CD1c-positive myeloid dendritic cell (primary cell): ENCODE data around the gene USH2A.
"Not testable (repeated sequence)": the region's sequence is repeated elsewhere in the genome, so short reads cannot be mapped to it uniquely, and the experiment has no call there.

ENCODE experiments used
- DNase-seq: peaks from one replicate; pipeline ENCODE4 v3.0.0-alpha.2; 2016; ENCODE audit errors: extremely low spot score

USH2A gene

DNA sequence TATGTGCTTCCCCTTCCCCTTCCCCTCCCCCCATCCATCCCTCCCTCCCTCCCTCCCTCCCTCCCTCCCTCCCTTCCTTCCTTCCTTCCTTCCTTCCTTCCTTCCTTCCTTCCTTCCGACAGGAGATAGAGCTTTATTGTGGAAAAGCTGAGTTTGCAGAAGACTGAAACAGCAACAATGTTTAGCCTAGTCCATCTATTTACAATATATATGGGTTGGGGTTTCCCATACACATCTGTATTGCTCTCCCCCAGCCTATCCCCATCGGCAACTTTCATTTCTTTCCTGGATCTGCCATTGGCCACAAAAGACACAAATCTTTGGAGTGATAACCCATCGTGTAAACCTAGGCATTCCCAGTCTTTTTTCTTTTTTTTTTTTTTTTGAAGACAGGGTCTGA lies 222.3 kb downstream of the USH2A start:
- no peak for DNase-seq

DNA sequence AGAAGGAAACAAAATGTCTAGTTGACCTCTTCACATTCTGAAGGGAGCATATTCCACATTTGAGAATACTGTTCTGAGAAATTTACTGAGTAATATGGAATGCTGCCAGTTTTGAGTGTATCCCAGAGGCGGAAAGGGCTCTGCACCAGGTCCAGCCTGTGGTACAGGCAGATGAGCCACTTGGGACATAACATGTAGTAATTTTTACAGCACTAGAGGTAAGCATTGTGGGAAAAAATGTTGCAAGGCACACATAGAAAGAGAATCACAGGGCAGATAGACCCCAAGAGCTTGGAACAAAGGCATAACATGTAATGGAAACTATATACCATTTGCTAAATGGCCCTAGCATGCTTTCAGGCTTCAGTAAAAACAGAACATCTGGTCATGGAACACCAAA lies 228.5 kb downstream of the USH2A start:
- DNase-seq: no peak

DNA sequence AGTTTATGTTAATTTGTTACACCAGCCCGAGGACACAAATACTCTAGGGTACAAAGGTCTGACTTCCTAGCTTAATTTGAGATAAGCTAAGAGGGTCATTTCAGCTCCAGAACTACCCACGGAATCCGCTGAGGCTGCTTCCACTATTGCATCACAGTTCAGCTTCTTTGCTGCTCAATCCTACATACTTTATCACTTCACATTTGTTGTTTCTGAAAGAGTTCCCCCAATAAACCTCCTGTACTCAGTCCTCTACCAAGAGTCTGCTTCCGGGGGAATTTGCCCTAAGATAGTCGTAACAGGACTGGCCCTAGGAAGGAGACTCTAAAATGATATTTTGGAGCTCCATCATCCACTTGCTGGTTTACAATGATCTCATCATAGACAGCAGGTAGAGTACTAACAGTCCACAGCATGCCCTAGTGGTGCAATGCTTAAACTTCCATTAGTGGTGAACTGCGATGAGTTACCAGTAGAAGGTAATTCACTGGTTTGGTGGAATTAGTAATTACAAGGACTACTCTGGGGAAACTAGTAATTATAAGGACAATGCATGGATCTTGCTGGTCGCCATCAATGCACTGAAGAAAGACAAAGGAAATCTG lies 229.3 kb downstream of the USH2A start:
- no peak for DNase-seq

- DNase-seq: no peak
Measured at GRCh38 chr1:216190438-216190837, 232.8 kb downstream of the USH2A start.

DNA sequence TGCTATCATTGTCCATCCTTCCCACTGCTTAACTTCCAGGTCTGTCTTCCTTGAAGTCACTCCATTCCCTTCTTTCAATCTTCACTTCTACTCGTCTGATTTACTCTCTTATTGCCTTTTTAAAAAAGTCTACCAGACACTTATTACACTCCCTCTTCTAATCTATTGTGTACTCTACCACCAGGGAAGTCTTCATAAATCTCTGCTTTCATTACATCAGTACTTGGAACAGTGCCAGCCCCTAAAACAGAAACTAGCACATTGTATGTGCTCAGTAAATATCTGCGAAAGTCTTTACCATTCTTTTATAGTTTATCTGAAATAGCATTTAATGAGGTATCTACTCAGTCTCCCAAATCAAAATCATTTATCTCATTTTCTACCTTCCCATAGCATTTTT lies 236.4 kb downstream of the USH2A start:
- DNase-seq: no peak

GRCh38 chr1:216186141-216186540 lies 237.1 kb downstream of the USH2A start:
- no peak for DNase-seq

DNA sequence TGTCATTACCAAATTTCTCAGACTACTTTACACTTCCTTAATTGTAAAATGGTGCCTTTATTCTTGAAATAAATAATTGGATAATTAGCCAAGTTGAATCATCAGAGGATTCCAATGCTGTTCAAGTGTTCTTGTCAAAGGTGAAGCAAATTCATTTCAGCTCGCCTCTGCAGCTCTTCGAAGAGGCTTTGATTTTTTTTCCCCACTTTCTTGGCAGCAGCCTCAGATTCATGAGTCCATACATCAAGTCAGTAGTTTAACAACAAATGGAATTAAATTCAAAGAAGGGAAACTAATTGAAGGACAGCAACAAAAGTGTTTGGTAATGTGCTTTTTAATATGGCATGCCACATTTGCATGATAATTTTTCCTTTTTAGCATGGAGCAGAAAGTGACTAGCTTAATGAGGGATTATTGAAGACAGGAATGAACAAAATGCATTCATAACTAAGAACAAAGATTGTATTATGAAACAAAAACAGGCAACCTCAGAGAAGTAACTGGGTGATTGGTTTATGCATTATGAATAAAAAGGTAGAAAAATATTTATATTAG lies 239.0 kb downstream of the USH2A start:
- DNase-seq: no peak

DNA sequence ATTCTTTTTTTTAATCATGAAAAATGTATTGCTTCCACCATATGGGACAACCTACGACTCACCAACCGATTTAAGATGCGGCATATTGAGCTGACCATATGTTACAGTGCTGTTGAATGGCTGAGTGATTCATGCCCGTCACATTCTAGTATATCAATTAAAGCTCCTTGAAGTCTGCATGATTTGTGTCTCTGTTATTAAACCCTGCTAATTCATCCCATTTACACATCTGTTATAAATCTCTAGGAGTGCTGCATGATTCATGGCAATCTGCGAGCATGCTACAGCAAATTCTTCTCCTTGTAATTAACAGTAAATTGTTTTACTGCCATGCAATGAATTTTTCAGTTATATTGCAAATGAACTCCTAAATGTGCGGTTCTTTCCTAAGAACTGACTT lies 239.8 kb downstream of the USH2A start:
- no peak for DNase-seq

- no peak for DNase-seq
Measured at GRCh38 chr1:216183007-216183406, 240.2 kb downstream of the USH2A start.

- DNase-seq: no peak
Measured at GRCh38 chr1:216181590-216181989, 241.7 kb downstream of the USH2A start.

DNA sequence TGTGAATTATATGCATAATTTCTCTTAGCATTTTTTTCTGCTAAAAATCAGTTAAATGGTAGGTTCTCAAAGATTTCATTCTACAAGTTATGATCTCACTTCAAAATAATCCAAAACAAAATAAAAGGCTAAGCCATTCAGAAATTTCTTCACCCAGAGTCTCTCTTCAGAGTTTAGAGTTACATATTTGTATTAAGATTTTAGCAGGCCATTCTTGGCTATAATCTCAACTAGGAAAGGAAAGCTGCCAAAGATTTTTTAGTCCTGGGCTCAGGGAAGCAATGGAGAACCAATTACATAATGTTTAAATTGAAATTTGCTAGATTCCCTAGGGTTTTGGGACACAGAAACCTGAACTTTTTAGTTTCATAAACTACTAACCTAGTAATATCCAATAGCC lies 245.0 kb downstream of the USH2A start:
- DNase-seq: no peak

DNA sequence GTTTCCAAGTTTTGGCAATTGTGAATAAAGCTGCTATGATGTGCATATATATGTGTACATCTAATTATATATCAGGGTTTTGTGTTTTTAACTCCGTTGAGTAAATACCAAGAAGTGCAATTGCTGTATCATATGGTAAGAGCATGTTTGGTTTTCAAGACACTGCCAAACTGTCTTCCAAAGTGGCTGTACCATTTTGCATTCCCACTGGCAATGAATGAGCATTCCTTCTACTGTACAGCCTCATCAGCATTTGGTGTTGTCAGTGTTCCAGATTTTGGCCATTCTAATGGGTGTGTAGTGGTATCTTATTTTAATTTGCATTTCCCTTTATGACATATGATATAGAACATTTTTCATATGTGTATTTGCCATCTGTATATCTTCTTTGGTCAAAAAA lies 246.3 kb downstream of the USH2A start:
- no peak for DNase-seq

- no peak for DNase-seq
Measured at GRCh38 chr1:216175714-216176113, 247.5 kb downstream of the USH2A start.

- DNase-seq: no peak
Measured at GRCh38 chr1:216173376-216173995, 249.8 kb downstream of the USH2A start.

DNA sequence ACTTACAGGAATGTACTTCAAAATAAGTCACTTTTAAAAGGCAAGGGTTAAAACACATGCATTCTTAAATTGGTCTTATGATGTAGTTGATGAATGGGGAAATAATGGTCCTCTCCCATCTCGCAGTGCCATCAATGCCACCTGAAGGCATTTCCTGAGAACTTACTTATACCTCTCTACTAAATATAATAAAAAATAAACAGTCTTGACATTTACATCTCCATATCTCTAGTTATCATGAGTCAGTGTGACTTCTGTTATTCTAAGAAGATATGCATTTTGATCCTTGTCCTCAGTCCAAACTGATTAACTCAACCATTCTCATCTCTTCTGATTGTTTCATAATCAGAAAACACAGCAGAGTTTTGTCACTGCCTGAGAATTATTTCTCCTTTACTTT lies 253.9 kb downstream of the USH2A start:
- DNase-seq: no peak

DNA sequence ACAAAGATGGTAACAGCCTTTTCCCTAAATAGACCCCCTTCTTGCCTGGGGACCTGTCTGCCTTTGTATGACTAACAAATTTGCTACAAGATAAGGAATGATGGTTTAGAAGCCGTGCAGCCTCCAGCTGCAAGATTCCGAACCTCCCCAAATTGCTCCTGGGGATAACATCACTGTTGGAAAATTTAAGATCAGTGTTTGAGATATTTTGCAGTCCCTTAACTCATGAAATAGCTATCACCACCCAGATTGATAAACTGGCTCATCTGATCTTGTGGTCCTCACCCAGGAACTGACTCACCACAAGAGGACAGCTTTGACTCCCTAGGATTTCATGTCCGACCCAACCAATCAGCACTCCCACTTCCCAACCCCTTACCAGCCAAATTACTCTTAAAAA lies 254.7 kb downstream of the USH2A start:
- DNase-seq: no peak

DNA sequence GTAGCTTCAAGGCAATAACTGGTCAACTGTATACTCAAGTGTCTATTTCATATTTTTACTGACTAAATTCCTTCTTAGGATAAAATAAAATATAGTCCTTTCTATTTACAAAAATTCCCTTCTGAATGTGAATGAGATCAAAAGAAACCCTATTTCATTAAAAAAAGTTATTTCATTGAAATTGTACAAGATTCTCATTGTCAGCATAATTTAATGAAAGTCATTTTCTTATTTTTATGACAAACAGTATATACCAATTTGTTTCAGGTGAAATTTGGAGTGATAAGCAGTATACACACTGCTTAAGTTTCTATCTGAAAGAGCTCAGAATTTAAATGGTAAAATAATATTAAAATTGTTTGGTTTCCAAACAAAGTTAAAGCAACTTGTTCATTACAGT lies 269.2 kb downstream of the USH2A start:
- no peak for DNase-seq

DNA sequence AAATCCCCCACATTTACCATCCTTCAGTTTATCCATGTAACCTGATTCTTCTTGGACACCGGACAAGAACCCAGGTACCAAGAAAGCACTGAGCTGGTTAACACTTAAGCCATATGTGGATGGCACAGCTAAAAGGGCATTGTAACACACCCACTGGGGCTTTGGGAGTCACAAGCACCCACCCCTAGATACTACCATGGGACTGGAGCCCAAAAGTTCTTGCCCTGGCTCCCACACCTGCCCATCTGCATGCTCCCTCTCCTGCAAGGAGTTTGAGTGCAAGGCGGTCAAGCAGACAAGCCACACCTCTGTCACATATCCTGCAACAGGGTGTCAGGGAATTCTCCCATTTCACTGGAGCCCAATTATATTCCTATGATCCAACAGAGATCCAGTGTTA lies 270.1 kb downstream of the USH2A start:
- DNase-seq: no peak

GRCh38 chr1:216145451-216146018 lies 277.7 kb downstream of the USH2A start:
- DNase-seq: not testable (repeated sequence)

DNA sequence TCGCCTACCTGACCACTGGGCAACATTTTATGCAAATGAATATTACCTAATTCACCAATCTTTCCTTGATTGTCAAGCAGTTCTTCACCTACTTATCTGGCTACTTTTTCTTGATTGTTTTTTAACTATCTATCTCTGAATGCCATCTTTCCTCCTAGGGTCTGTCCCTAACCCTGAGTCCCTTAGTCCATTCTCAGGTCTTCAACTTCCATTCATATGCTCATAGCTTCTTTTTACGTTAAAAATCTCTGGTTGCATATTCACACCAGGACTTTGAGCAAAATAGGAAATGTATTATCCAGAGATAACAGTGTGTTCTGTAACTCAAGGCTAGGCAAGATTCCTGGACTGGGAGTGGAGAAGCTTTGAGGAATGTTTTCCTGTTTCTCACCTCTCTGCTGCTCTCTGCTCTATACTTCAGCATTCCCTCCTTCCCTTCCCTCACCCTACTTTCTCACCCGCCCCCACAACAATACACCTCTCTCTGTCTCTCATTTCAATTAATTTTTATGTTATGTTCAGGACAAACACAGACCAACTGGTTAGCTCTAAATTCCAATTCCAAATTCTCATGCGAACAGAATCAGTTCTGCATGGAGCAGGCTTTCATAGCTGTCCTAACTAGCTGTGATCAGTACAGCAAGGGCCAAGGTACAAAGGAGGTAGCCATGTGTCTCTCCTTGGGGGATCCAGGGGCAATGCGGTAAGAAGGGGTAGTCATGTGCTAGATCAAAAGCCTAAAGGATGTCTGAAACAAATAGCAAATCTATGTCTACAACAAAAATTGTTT lies 278.4 kb downstream of the USH2A start:
- no peak for DNase-seq

- DNase-seq: no peak
Measured at GRCh38 chr1:216142921-216143320, 280.3 kb downstream of the USH2A start.

GRCh38 chr1:216140730-216141524 lies 282.3 kb downstream of the USH2A start:
- DNase-seq: no peak
